Retinal pigment epithelial cell (primary cell): Measurements from ENCODE around the gene S1PR3.
A peak's percentile ranks its signal among the peaks of the same experiment; 100 is the strongest.

ENCODE experiments used
- DNase-seq: peaks from one replicate; pipeline ENCODE4 v3.0.0-alpha.2; 2010; ENCODE audit warnings: low read depth
- H3K4me3 ChIP-seq: 2 replicates; pipeline ENCODE4 v1.5.1; 2011; ENCODE audit warnings: mild to moderate bottlenecking, low read length, control low read depth, moderate library complexity
- CTCF ChIP-seq: conservative IDR thresholded peaks from 2 replicates; pipeline ENCODE4 v1.5.1; 2011; ENCODE audit warnings: low read depth, low read length, control low read depth, inconsistent platforms

Gene S1PR3

DNA sequence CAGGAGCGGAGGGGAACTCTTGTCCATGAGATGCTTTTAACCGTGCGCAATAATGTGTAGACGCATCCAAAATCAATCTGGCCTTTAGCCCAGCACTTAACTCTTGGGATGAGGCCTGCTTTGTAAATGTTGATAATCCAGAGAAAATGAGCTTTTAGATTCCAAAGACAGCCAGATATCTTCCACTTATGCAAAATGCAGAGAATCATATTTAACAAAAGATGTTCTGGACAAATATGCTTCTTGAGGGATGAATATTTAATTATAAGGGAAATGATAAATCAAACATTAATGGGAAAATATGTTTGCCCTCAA, 5.6 kb downstream of the S1PR3 start:
- no peak for DNase-seq
- H3K4me3 ChIP-seq: no peak overlapping the region
- no peak for TF ChIP-seq CTCF

DNA sequence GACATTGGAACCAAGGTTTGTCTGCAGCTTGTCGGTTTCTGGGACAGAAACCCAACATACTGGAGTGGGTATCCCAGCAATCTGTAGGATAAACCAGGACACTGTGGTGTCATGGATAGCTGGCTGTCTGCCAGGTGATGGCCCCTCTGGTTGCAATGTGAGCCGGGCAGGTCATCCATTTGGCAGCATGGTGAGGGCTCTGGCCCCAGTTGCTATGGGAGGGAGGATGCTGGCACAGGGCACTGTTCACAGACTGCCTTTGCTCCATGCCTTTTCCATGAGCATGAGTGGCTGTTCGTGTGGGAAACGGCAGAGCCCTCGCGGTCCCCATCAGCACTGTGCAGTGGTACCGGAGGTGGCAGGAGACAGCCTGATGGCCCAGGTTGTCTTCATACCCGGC, 6.4 kb downstream of the S1PR3 start:
- no peak for DNase-seq
- no peak for TF ChIP-seq CTCF
- H3K4me3 ChIP-seq: no peak overlapping the region

- no peak overlapping the region for H3K4me3 ChIP-seq
- DNase-seq: no peak
- no peak for TF ChIP-seq CTCF
Observed at GRCh38 chr9:88998503-88998902, 7.2 kb downstream of the S1PR3 start.

DNA sequence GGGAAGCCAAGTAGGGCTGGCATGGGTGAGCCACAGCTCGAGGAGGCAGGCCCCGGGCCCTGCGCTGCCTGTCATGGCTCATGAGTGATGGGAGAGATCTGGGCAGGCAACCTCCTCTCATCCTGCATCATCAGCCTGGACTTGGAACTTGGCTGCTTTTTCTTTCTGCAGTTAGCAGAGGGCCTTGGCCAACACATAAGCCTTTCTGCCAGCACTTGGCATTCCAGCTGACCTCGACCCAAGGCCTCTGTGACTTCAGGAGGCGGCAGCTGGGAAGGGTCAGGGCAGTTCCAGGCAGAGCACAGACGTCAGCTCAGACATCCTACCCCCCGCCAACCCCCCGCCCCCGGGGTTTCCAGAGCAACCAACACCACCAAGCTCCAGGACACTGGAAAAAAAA, 7.6 kb downstream of the S1PR3 start:
- DNase-seq: no peak
- no peak for TF ChIP-seq CTCF
- no peak overlapping the region for H3K4me3 ChIP-seq

- no peak overlapping the region for H3K4me3 ChIP-seq
- no peak for DNase-seq
Observed at GRCh38 chr9:89000371-89000781, 9.1 kb downstream of the S1PR3 start.

GRCh38 chr9:89000973-89001916, 10.0 kb downstream of the S1PR3 start:
- no peak for DNase-seq
- peak; percentile 70 for TF ChIP-seq CTCF
- H3K4me3 ChIP-seq: no peak overlapping the region

More at GRCh38 chr9:89000371-89000781, 9.1 kb downstream of the S1PR3 start:
- no peak for TF ChIP-seq CTCF

DNA sequence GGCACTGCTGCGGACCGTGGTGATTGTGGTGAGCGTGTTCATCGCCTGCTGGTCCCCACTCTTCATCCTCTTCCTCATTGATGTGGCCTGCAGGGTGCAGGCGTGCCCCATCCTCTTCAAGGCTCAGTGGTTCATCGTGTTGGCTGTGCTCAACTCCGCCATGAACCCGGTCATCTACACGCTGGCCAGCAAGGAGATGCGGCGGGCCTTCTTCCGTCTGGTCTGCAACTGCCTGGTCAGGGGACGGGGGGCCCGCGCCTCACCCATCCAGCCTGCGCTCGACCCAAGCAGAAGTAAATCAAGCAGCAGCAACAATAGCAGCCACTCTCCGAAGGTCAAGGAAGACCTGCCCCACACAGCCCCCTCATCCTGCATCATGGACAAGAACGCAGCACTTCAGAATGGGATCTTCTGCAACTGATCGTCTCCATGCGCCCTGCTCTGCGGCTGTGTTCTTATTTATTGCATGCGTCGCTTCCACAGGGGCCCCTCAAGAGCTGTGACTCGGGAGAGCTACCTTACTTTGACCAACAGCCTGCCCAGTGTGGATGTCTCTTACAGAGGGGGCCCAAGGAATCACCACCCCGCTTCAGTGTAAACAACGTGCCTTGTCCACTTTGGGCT, 10.8 kb downstream of the S1PR3 start:
- no peak overlapping the region for H3K4me3 ChIP-seq
- no peak for DNase-seq
- TF ChIP-seq CTCF: no peak
